ENCODE results near the gene UMAD1.

DNA sequence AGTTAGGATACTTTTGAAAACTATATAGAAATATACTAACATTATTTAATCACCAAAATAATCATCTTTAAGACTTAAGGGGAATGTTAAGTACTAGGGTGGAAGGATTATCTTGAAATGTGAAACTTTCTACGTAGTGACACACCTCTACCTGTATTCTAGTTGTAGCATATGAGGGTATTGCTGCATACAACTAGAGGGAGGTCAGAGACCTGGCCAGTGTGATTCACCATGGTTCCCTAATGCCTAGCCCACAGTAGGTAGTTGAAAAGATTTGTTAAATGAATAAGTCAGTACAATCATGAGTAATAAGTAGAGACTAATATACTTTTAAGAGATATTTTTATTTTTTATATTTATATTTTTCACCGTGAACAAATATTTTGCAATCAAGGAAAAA lies 162.0 kb downstream of the UMAD1 start:
- no peak for TF ChIP-seq POLR2A (IDR thresholded peaks at IDR 0.05)
- TF ChIP-seq, protein P1, sequence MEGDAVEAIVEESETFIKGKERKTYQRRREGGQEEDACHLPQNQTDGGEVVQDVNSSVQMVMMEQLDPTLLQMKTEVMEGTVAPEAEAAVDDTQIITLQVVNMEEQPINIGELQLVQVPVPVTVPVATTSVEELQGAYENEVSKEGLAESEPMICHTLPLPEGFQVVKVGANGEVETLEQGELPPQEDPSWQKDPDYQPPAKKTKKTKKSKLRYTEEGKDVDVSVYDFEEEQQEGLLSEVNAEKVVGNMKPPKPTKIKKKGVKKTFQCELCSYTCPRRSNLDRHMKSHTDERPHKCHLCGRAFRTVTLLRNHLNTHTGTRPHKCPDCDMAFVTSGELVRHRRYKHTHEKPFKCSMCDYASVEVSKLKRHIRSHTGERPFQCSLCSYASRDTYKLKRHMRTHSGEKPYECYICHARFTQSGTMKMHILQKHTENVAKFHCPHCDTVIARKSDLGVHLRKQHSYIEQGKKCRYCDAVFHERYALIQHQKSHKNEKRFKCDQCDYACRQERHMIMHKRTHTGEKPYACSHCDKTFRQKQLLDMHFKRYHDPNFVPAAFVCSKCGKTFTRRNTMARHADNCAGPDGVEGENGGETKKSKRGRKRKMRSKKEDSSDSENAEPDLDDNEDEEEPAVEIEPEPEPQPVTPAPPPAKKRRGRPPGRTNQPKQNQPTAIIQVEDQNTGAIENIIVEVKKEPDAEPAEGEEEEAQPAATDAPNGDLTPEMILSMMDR (IDR thresholded peaks at IDR 0.05) = no peak
